Measurements from ENCODE around the gene MEGF8.
A peak's percentile ranks its signal among the peaks of the same experiment; 100 is the strongest.

MEGF8 gene

DNA sequence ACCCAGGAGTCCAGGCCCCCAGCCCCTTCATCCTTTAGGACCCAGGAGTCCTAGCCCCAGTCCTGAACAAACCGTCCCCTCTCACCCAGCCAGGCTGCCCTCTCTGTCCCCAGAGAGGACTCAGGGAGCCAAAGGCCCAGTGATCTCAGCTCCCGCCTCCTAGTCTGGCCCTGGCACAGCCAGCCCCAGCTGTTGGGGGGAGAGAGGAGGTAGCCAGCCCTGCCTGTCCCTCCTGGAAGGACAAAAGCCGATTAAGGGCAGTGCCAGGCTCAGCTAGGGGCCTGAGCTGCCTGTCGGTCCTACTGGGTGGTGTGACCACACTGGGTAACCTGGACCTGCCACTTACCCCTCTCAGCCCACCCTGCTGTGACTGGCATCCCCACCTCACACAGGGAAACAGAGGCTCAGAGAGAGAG lies 87.2 kb downstream of the MEGF8 start:
- no peak for DNase-seq (ENCODE audit: low read depth in 2 of 2)

- no peak for DNase-seq (ENCODE audit: low read depth in 2 of 2)
Measured at GRCh38 chr19:42419309-42419708, 93.9 kb downstream of the MEGF8 start.

DNA sequence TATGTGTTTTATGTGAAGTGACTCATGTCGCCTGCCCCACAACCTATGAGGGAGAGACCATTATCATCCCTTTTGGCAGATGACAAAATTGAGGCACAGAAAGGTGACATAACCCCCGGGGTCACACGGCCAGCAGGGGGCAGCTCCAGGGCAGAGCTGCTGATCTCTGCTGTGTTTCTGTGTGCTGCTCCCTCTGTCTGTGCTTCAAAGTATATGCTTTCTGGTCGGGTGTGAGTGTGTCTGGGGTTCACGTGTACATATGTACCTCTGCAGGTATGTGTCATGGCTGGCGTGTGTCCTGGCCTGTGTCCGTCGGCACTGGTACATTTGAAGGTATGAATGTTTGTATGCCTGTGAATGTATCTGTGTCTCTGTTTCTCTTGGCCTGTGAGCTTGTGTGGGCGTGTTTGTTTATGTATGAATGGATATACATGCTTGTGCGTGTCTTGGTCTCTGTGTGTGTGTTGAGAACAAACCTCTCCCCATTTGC lies 94.7 kb downstream of the MEGF8 start:
- DNase-seq (ENCODE audit: low read depth in 2 of 2): peak; percentile 47 to 57

DNA sequence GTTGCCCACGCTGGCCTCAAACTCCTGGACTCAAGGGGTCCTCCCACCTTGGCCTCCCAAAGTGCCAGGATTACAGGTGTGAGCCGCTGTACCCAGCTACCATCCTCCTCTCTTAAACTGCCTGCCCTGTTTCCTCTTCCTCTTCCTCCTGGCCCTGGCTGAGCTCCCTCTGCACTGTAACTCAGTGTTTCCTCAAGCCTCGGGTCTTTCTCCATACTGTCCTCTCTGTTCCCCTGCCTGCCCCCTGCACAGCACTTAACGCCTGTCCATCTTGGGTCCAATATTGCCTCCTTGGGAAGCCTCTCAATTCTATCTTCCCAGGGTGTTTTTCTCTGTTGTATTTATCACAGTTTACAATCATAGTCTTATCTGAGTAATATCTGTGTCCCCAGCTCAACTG lies 95.7 kb downstream of the MEGF8 start:
- DNase-seq (ENCODE audit: low read depth in 2 of 2): no peak

- DNase-seq (ENCODE audit: low read depth in 2 of 2): no peak
Measured at GRCh38 chr19:42421591-42422031, 96.2 kb downstream of the MEGF8 start.

GRCh38 chr19:42422092-42422900 lies 96.9 kb downstream of the MEGF8 start:
- DNase-seq (ENCODE audit: low read depth in 2 of 2): no peak

GRCh38 chr19:42422901-42423461 lies 97.5 kb downstream of the MEGF8 start:
- peak in 1 of 2 donors; percentile 16 for DNase-seq (ENCODE audit: low read depth in 2 of 2)

DNA sequence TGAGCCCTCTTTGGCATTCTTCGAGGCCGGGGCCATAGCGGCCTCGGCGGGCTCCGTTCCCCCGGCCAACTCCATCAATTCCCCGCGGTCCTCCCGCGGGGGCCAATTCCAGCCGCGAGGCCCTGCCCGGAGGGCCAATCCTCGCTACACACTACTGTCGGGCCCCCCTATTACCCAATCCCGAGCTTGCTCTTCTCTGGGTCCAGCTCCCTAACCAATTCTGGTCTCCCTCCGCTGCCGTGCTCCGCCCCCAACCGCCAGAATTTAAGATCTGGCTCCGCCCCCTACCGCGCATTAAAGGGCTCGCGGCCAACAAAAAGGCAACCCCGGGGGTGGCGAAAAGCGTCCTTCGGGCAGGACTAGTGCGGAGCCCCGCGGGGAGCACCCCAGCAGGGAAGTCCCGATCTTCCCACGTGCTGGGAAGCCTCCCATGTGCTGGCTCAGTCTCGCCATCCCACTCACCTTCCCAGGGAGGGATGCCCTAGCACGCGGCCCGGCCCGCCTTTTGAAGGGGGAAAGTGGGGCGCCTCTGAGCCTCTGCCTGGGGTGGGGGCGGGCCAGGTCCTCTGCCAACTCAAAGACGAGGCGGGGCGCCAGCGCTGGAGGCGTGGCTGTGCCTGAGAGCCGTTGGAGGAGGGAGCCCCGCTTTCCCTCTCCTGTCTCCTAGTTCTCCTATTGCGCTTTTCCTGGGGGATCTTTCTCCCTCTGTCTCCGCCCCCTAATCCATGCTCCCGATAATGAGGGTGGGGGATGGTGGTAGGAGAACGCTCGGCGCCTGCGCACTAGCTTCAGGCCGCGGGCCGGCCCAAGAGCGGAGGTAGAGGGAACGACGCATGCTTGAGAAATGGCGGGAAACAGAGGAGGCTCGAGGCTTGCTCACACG lies 98.3 kb downstream of the MEGF8 start:
- DNase-seq (ENCODE audit: low read depth in 2 of 2): peak; percentile 87 to 90

DNA sequence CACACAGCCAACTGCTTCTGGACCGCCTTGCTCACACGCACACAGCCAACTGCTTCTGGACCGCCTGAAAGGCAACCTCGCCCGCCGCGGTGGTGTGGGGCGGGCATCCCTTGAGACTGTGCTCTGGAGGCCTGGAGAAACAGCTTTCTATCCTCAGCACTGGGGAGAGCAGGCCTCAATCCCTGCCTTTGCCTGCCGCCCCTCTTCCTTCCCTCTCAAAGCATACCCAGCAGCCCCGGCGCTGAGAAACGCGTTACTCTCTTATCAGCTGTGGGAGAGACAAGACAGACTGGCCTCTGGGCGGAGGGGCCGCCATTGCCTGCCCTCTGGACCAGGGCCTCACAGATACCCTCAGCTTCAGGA lies 98.9 kb downstream of the MEGF8 start:
- DNase-seq (ENCODE audit: low read depth in 2 of 2): no peak

GRCh38 chr19:42424712-42425131 lies 99.3 kb downstream of the MEGF8 start:
- DNase-seq (ENCODE audit: low read depth in 2 of 2): no peak

- no peak for DNase-seq (ENCODE audit: low read depth in 2 of 2)
Measured at GRCh38 chr19:42426643-42427042, 101.2 kb downstream of the MEGF8 start.

- no peak for DNase-seq (ENCODE audit: low read depth in 2 of 2)
Measured at GRCh38 chr19:42427313-42427712, 101.9 kb downstream of the MEGF8 start, which contains the start of gene LIPE. TSS of gene LIPE (minus strand) at chr19:42427388. CDS start at chr19:42427149, 239 bp downstream.
